Inflammatory macrophage treated with lipopolysaccharide for 4 hours (primary cell): Measurements from ENCODE around the gene CDC42BPB.

ENCODE experiments used
- DNase-seq: peaks from one replicate; pipeline ENCODE4 v3.0.0-alpha.2; 2020

CDC42BPB gene

DNA sequence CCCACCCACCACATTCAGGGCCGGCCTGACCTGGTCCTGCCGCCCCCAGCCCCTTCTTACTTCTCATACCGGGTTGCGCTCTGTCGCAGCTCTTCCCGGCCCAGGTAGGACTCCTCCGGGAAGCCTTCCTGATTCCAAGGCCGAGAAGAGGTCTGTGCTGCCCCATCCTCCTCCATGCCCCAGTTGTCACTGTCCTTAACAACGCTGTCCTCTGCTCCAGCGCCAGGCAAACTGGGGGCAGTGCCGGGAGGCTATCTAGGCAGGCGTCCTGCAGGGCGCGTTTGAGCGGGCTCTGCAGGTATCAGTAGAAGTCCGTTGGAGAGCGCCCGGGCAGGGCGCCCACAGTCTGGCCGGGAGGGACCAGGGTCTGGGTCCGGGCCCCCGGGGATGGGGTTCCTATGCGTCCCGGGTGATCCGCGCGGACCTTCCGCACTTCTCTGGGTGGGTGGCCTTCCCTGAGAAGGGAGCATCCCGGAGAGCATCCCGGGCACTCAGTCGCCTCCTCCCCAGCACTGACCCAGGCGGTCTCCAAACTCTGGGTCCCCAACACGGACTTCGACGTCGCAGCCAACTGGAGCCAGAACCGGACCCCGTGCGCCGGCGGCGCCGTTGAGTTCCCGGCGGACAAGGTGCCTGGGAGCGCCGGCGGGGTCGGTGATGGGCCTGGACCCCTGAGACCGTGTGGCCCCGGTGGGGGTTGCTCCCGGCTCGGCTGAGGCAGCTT is 134.0 kb downstream of the CDC42BPB start:
- DNase-seq = no peak

DNA sequence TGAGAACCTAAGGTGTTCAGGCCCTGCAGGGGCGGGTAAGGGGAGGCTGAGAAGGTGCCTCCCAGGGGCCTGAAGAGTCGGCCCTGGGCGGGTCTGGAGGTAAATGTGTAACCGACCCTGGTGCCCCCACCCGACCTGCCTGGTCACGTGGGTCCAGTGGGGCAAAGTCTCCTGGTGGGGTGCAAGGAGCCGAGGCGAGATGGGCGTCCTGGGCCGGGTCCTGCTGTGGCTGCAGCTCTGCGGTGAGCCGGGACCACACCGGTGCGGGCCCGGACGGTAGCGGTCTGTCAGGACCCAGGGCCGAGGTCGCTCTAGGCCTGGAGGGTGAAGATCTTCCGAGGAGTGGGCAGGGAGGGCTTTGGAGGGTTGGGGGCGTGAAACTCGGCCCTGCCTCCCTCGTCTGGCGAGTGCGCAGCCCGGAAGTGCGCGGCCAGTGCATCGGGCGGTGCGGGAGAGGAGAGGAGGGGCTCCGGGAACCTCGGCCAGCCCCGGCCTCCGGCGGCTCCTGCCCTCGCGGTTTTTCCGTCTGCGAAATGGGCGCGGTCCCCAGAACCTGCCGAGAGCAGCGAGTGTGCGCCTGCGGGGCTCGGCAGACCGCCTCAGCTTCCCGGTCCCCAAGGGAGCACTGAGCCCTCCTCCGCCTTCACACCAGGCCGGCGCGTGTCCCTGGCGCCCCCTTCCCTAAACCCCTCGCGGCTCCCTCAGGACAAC is 134.7 kb downstream of the CDC42BPB start, which contains the start of gene AMN:
AMN (plus strand) TSS at position 174 of the 711 bp plus-strand sequence; CDS start at position 200, 26 bp downstream.
- no peak for DNase-seq

DNA sequence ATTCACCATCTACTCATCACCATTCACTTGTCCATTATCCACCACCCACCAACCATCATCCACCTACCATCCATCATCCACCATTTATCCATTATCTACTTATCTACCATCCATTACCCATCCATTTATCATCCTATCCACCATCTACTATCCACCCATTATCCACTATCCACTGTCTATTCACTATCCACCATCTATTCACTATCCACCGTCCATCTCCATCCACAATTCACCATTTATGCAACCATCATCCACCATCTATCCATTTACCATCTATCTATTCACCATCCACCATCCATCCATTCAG is 136.4 kb downstream of the CDC42BPB start:
- no peak for DNase-seq

DNA sequence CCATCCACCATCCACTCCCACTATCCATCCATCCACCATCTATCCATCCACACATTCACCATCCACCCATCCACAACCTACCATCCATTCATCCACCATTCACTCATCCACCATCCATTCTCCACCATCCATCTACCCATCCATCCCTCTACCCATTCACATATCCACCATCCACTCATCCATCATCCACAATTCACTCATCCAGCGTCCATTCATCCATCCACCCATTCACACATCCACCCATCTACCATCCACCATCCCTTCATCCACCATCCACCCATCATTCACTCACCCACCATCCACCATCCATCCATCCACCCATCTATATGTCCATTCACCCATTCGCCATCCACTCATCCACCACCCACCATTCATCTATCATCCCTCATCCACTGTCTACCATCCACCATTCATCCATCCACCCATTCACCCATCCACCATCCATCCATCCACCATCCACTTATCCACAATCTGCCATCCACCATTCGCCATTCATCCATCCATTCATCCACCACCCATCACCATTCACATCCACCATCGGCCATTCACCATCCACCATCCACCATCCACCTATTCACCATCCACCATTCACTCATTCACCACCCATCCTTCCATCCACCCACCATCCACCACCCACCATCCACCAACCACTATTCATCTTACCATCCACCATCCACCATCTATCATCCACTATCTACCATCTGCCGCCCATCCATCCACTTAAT is 136.9 kb downstream of the CDC42BPB start:
- no peak for DNase-seq

DNA sequence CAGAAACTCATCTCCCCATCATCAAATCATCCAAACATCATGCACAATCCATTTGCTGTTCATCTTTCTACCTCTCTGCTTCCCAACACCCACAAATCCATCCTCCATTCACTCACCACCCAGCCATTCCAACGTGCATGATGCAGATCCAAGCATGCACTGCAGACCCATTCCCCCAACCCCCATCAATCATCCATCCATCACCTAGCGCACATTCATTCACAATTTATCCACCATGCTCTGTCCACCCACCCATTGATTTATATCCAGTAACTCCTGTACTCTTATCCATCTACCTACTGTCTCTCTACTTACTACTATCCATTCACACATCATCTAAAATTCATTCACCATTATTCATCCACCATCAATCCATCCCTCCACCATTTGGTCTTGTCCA is 138.9 kb downstream of the CDC42BPB start:
- DNase-seq = no peak

DNA sequence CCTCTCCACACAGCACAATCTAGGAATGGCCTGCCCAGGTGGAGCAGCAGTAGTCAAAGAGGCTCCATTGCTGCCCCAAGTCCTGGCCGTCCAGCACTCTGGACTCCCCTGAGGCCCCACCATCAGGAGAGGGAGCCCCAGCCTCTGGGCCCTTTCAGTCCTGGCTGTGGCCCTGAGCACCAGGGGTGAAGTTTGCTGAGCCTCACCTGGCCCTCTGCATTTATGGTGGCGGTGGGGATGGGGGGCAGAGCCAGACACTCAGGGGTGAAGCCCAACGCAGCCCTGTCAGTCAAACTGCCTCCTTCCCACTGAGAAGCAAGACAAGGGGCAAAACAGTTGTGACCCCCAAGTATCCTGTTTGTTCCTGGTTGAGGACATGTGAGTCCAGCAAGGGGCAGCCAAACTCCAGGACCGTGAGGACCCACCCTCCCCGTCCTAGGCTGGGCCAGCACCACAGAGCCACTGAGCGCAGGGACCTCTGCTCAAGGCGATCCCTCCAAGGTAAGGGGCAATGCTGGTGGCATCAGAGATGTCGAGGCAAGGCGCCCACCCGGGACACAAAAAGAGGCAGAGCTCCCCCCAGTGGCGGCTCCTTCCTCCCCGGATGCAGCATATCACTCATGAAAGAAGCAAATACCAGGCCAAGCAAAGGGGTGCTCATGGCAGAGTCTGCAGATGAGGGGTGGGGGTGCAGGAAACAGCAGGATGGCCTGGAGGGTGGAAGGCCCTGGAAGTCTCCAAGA is 139.7 kb downstream of the CDC42BPB start:
- no peak for DNase-seq

DNA sequence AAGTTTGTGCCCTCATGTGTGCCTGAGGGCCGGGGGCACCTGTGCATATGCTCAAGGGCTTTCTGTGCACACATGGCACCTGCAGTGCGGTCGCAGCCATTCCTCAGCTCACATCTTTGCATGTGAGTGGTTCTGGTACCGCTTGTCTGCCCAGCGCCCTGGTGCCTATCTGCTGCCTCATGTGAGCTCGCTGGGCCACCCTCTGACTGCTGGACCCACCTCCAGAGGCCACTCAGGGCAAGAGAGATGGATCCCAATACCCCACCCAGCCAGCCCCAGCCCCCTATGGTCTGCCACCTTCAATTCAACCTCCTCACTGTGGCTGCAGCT is 140.3 kb downstream of the CDC42BPB start:
- DNase-seq = no peak

DNA sequence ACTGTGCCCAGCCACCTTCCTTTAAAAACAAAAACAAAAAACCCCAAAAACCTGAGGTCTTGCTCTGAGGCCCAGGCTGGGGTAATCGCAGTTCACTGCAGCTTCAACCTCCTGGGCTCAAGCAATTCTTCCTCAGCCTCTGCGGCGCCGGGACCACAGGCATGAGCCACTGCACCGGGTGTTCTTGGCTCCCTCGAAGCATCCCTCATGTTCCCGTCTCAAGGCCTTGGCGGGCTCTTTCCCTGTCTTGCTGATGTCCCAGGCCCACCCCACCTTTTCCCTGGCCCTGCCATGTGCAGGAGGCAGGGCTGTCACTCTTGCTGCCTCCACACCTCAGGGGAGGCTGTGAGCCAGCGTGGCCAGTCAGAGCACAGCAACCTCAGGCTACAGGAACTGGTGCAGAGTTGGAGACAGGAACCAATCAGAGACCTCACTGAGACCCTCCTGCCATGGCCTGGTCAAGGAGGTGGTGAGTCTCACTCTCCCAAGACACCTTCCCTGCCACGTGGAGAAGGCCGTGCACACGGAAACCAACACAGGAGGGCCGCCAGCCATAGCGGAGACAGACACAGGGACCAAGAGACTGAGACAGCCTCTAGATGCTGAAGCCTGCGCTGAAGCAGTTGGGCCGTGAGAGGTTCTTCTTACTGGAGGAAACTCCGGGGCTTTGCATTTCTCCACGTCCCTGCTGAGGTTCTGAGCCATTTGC is 140.8 kb downstream of the CDC42BPB start:
- DNase-seq = no peak

DNA sequence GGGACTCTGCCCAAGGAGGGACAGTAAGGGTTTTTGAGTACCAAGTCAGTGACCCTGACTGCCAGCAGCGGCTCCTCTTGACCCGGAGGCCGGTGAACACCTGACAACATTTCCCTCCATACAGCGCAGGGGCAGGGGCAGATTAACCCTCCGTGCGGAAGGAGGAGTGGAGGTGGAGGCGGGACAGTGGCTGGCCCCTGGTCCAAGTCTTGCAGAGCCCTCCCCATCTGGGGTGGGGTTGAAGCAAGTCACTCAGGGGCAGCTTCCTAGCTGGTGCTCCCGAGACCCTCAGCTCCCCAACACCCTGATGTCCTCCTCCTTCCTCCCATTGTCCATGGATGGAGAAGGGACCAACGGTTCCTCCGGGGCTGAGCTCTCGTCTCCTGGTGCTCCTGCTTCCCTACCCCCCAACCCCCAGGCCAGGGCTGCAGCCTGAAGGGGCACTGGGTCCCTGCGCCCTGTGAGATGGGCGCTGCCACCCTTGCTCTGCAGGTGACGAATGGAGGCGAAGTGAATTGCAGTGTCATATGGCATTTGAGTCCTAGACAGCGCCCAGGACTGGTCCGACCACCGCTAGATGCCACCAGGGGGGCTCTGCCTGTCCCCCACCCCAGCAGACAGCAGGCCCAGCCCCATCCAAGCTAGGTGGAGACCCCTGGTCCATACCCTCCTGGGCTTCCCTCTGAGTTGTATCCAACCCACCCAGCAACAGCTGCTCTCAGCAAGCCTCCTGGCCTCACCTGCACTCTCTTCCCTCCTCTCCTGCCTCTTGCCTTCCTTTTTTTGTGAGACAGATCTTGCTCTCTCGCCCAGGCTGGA is 141.8 kb downstream of the CDC42BPB start:
- DNase-seq = no peak

DNA sequence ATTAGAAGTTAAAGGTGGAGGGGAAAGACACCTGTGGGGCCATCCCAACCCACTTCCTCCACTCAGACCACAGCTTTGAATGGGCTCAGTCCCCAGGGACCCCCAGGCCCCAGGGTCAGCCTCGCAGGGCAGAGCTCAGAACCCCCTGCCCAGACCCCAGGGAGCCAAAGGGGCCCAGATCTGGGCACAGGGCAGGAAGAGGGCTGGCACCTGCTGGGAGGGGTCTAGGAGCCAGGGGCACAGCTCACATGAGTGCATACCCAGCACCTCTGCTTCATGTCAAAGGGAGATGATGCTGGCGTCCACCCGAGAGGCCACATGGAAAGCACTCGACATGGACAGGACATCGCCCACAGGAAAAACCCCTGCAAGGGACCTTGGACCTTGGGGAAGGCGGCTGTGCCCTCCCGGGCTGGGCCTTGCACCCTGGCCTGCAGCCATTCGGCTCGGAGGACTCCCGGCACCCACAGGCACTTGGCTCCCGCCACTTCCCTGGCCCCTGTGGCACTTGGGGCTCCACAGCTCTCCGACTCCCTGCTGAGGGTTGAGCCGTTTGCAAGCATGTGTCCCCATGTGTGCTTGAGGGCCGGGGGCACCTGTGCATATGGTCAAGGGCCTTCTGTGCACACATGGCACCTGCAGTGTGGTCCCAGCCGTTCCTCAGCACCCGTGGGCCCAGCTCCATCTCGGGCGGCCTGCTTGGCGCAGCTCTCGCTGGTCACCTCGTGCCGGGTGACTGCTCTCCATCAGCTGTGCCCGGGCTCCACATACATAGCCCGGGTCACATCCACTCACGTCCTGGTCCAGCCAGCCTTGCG is 142.7 kb downstream of the CDC42BPB start:
- no peak for DNase-seq

DNA sequence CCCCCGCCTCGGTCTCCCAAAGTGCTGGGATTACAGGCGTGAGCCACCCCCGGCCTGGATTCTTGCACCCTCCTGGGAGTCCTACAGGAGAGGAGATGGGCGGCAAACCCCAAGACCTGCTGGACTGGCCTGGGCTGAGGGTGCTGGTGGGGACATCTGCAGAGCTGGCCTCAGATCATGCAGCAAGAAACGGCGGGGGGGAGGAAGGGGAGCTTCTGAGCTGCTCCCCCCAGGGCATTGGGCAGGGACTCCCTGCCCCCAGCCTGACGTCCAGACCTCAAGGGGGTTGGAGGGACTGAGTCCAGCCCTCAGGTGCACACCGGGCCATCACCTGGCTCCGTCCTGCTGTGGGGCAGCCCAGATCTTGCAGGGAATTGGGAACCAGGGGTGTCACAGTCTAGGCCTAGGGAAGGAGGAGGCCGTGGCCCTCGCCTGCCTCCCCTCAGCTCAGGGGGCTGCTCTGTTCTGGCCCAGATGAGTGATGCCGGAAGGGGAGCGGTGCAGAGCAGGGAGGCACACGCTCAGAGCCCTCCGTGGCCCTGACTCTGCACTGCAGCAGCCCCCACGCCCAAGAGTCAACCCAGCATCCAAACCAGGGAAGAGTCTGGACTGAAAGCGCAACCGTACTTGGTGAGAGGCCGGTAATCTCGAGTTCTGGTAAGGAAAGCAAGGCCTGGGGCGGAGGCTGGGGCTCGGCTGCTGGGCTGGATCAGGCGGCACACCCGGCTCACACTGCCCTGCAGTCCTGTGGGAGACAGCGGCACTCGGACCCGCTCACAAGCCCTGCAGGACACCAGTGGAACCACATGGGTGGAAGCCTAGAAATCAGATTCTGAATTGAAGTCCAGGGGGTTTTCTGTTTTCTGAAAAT is 143.8 kb downstream of the CDC42BPB start:
- no peak for DNase-seq

DNA sequence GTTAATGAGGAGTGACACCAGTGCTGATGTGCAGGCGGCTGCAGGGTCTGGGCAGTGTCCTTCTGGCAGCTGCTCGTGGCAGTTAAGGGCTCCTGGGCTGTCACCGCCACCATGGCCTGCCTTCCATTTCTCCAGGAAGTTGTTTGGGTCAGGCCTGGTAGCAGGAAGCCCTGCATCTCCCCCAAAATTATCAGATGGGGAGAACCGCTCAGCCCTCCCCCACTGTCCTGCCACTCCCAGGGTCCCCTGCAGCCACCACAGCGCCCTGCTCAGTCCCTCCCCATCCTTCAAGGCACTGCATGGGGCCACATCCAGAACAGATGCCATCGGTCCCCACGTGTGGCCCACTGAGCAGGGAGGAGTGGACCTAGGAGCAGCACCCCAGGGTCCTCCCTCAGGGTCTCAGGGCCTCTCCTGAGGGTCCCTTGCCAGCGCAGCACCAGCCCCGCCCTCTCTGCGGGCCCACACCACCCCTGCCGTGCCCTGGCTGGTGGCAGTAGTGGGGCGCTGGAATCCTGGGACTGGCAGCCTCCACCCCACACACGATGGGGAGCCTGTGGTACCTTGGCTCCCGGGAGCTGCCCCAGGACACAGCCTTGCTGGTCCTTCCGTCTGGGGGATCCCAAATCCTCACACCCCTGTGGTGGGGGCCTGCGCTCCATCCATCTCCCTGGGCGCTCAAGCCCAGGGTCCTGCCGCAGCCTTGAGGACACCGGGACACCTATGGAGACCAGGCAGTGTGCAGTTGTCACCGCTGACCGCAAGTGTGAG is 145.2 kb downstream of the CDC42BPB start:
- DNase-seq = no peak

DNA sequence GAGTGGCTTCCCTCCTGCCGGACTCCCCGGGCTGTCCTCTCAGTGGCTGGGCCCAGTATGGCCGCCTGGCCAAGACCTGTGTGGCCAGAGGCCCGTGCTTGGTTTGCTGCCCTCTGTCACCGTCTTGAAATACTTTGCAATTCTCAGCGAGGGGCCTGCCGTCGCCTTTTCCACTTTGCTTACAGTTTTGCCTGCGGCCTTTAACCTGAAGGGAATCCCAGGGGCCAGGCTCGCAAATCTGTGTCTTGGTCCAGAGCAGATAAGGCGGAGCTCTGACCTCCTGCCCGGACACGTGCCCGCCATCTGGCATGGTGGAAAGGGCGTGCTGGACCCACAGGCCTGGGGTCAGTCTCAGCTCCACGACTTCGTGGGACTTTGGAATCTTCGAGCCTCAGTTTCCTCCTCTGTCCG is 145.8 kb downstream of the CDC42BPB start:
- DNase-seq = no peak

DNA sequence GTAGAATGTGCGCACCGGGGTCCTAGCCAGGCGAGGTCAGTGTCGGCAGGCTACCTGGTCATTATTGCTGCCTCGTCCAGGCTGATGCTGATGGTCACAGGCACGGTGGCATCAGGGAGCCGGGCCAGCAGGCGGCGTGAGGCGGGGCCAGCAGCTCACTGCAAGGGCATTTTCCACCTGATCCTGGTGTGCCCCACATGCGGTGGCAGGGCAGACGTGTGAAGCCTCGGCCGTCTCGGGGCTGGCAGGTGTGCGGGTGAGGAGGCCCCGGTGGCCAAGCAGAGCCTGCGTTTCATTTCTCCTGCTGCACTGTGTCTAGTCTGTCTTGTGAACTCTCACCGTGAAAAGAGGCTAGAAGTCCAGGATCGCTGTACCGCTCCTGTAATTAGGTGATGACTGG is 146.9 kb downstream of the CDC42BPB start:
- DNase-seq = no peak

DNA sequence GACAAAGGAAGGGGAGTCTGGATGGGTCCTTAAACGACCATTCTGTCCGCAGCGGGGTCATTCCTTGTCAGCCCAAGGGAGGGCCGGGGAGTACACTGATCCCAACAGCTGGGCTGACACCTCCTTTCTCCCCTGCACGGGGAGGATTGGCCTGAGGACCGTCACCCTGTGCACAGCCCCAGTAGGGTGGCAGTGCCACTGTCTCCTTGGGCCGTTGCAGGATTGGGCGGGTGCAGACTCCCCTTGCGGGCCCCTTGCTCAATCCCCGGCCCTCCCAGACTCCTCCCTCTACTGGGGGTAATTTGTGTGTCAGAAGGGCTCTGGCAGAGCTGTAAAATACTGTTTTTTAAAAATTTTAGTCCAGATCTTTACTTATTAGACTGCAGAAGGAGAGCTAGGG is 147.4 kb downstream of the CDC42BPB start:
- no peak for DNase-seq

DNA sequence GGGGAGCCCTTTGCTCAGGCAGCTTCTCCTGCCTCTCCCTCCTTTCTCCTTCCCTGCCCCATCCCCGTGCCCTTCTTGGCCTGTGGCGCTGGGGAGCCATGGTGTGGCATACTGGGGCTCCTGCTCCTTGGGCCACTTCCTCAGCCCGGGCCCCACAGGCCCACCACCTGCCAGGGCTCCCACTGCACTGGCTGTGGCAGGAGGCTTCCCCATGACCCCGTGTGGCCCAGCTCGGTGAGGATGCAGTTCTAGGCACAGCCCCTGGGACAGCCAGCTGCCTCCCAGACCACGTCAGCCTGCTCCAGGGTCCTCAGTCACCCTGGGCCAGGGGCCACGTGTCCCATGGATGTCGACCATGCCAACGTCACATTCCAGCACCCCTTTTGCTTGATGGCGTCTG is 147.9 kb downstream of the CDC42BPB start:
- DNase-seq = no peak

DNA sequence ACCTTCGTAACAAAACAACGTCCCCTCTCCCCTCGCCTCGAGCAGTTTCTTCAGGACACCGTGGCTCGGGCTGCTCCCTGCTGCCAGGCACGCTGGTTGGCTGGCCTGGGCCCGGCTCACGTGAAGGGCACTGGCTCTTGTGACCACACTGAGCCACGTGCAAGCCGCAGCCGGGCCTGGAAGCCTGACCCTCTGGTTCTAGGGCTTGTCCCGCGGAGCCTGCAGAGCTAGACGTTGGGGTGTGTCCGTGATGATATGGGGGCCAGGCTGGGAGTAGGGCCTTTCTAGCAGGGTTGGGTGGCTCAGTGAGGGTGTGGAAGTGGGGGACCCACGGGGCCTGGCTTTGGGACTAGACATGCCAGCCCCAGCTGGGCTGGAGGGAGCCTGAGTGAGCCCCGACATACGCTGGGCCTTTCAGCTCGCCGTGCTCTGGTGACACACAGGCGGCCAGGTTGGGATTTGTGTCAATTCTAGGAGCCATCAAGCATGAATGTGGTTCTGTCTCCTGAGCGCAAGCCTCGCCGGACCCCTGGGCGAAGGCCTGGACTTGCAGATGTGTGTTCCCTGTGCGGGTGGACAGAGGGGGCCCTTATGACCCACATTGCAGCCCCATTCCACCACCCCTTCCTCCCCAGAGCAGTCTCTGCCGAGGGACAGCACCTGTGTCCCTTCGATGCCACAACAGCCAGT is 148.4 kb downstream of the CDC42BPB start:
- no peak for DNase-seq

DNA sequence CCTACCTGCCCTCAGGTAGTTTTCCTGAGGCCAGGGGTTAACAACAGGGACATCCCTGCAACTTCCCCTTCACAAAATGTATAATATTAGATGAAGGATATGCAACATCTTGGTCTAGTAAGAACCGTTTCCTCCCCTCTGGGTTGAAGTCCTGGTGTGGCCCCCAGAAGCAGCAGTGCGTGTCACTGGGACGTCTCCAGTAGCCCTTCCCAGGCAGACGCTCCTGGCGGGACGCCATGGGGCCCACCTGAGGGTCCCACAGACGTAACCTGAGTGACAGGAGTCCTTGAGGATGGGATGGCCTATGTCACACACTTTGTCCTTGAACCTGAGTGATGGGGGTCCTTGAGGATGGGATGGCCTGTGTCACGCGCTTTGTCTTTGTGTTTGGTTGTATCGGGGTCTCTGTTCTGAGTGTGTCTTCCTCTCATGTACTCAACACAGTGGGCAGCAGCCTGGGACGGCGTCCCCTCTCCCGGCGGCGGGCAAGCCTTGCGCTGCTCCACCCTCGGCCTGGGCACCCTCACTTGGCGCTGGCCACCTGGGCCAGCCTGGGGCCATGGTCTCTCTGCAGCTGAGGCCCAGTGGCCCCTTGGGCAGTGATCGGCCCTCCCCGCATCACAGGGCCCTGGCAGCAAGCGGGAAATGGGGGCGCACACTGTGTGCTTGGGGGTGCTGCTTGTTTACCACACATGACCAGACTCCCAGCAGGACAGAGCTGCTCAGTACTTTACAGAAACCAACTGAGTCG is 149.2 kb downstream of the CDC42BPB start:
- DNase-seq = no peak
